ENCODE results near the gene CLDN25. TPM values are rescaled to one million over a fixed set of nuclear protein-coding genes. Genes with fewer than 3 reads are reported as not detected.
"Not testable (repeated sequence)": the region's sequence is repeated elsewhere in the genome, so short reads cannot be mapped to it uniquely, and the experiment has no call there.

Gene CLDN25
- not detected for polyA plus RNA-seq (ENCODE audit: insufficient read depth in 1 of 5, insufficient read length in 5 of 5, low replicate concordance in 1 of 5)
- long read RNA-seq, donor 1: 0 reads
- long read RNA-seq, donor 2: 0 reads
- long read RNA-seq, donor 3: 0 reads
- long read RNA-seq, donor 4: 0 reads
- long read RNA-seq, donor 5: 0 reads
- long read RNA-seq, donor 6: 0 reads
- long read RNA-seq, donor 7: 0 reads
- long read RNA-seq, donor 8: 0 reads

GRCh38 chr11:113779496-113779895 lies at the start of gene CLDN25:
TSS of gene CLDN25 (plus strand) at chr11:113779796. CDS start at chr11:113779796, 0 bp downstream.
- no peak for DNase-seq

- peak; percentile 8 to 23 for DNase-seq
These were observed 48.5 kb upstream of the CLDN25 start for GRCh38 chr11:113730887-113731726.

- no peak for DNase-seq
These were observed 47.5 kb upstream of the CLDN25 start for GRCh38 chr11:113732092-113732491.

GRCh38 chr11:113736323-113736722 lies 43.3 kb upstream of the CLDN25 start:
- DNase-seq: no peak

- DNase-seq: no peak
These were observed 26.7 kb upstream of the CLDN25 start for GRCh38 chr11:113752932-113753331.

- DNase-seq: no peak
These were observed 19.4 kb upstream of the CLDN25 start for GRCh38 chr11:113760241-113760640.

GRCh38 chr11:113763040-113763439 lies 16.6 kb upstream of the CLDN25 start:
- DNase-seq: not testable (repeated sequence)

GRCh38 chr11:113764527-113765219 lies 14.9 kb upstream of the CLDN25 start:
- no peak for DNase-seq

GRCh38 chr11:113771964-113772363 lies 7.6 kb upstream of the CLDN25 start:
- no peak for DNase-seq

- no peak for DNase-seq
These were observed 6.5 kb upstream of the CLDN25 start for GRCh38 chr11:113773092-113773415.

- peak; percentile 97 for DNase-seq
These were observed 6.0 kb upstream of the CLDN25 start, which contains the start of gene ZW10 for GRCh38 chr11:113773416-113774173. TSS of gene ZW10 (minus strand) at chr11:113773692. CDS start at chr11:113773666, 26 bp downstream.

- DNase-seq: no peak
These were observed 5.5 kb upstream of the CLDN25 start for GRCh38 chr11:113774174-113774503.

GRCh38 chr11:113778111-113778910 lies 1.3 kb upstream of the CLDN25 start:
- DNase-seq: no peak

GRCh38 chr11:113781682-113782081 lies 2.1 kb downstream of the CLDN25 start:
- no peak for DNase-seq

GRCh38 chr11:113782134-113782533 lies 2.5 kb downstream of the CLDN25 start:
- no peak for DNase-seq

GRCh38 chr11:113789016-113789415 lies 9.4 kb downstream of the CLDN25 start:
- not testable (repeated sequence) for DNase-seq

- no peak for DNase-seq
These were observed 10.2 kb downstream of the CLDN25 start for GRCh38 chr11:113789675-113790320.

GRCh38 chr11:113796663-113797259 lies 17.2 kb downstream of the CLDN25 start:
- peak; percentile 11 to 19 for DNase-seq

GRCh38 chr11:113802621-113803020 lies 23.0 kb downstream of the CLDN25 start:
- DNase-seq: no peak

- DNase-seq: no peak
These were observed 26.0 kb downstream of the CLDN25 start for GRCh38 chr11:113805640-113806039.

All from right lung (tissue), 10 donors.